ENCODE data around the gene PIP5K1B. TPM values are rescaled to one million over a fixed set of nuclear protein-coding genes. Genes with fewer than 3 reads are reported as not detected.

The PIP5K1B gene
- total RNA-seq, 1 experiment from 2014 or later = 5.2 TPM

DNA sequence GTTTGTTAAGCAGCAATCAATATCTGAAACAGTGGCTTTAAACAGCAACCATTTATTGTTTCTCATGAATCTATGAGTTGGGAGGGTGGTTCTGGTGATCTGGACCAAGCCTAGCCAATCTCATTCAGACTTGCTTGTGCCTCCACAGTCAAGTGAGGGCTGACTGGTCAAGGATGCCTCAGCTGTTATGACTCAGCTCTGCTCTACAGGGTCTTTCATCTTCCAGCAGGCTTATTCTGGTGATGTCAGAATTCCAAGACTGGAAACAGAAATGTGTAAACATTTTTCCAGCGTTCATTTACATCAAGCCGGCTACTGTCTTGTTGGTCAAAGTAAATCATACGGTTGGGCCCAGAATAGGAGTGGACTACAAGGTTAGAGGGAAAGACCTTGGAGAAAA is 2.5 kb upstream of the PIP5K1B start:
- no peak for TF ChIP-seq ZNF396 (CRISPR knock-in tag; IDR thresholded peaks at IDR 0.05; ENCODE audit: borderline replicate concordance)
- no peak for TF ChIP-seq AFF4 (CRISPR knock-in tag; IDR thresholded peaks at IDR 0.05; ENCODE audit: borderline replicate concordance)
- TF ChIP-seq SP1 (CRISPR knock-in tag; conservative IDR thresholded peaks at IDR 0.05) = no peak
- TF ChIP-seq, protein P1, sequence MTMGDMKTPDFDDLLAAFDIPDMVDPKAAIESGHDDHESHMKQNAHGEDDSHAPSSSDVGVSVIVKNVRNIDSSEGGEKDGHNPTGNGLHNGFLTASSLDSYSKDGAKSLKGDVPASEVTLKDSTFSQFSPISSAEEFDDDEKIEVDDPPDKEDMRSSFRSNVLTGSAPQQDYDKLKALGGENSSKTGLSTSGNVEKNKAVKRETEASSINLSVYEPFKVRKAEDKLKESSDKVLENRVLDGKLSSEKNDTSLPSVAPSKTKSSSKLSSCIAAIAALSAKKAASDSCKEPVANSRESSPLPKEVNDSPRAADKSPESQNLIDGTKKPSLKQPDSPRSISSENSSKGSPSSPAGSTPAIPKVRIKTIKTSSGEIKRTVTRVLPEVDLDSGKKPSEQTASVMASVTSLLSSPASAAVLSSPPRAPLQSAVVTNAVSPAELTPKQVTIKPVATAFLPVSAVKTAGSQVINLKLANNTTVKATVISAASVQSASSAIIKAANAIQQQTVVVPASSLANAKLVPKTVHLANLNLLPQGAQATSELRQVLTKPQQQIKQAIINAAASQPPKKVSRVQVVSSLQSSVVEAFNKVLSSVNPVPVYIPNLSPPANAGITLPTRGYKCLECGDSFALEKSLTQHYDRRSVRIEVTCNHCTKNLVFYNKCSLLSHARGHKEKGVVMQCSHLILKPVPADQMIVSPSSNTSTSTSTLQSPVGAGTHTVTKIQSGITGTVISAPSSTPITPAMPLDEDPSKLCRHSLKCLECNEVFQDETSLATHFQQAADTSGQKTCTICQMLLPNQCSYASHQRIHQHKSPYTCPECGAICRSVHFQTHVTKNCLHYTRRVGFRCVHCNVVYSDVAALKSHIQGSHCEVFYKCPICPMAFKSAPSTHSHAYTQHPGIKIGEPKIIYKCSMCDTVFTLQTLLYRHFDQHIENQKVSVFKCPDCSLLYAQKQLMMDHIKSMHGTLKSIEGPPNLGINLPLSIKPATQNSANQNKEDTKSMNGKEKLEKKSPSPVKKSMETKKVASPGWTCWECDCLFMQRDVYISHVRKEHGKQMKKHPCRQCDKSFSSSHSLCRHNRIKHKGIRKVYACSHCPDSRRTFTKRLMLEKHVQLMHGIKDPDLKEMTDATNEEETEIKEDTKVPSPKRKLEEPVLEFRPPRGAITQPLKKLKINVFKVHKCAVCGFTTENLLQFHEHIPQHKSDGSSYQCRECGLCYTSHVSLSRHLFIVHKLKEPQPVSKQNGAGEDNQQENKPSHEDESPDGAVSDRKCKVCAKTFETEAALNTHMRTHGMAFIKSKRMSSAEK (CRISPR knock-in tag; IDR thresholded peaks at IDR 0.05; ENCODE audit: borderline replicate concordance) = no peak
- TF ChIP-seq FOXJ3 (CRISPR knock-in tag; IDR thresholded peaks at IDR 0.05; ENCODE audit: borderline replicate concordance) = no peak
- no peak for TF ChIP-seq FOXP4 (CRISPR knock-in tag; IDR thresholded peaks at IDR 0.05)
- no peak for ATAC-seq

DNA sequence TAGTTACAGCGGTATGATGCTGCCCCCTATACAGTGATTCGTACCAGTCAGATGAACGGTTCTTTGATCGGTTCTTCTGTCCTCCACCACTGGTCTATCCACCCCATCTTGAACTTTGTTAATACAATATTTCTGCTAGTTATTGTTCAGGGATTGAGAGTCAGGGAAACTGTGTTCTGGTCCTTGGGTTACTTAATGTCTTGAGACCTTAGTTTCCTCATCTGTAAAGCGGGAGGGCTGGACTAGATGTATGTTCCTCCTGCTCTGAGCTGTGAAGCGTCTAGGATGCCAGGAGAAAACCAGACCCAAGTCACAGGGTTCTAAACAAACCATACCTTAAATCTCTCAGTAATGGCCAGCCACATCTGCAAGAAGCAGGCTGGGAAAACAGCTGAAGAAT is 1.4 kb upstream of the PIP5K1B start:
- H3K4me1 Mint-ChIP-seq = peaks cover 25% of the 10 kb centered on the region
- ChIA-PET POLR2A (interaction anchor here (1.0 kb wide), 1 partner anchor 276 kb away, joined by 4 read pairs; no protein-coding TSS in a partner anchor), CTCF (interaction anchor here (1.6 kb wide), 1 partner anchor 18 kb away, joined by 4 read pairs; no protein-coding TSS in a partner anchor)
- H3K27me3 Mint-ChIP-seq (ENCODE audit: low read depth) = peaks cover 43% of the 10 kb centered on the region
- no peaks in the 10 kb centered on the region for H3K36me3 Mint-ChIP-seq
- no peaks in the 10 kb centered on the region; the same call in 1 of the 2 replicates for H3K9me3 Mint-ChIP-seq
- TF ChIP-seq NR3C1 (CRISPR knock-in tag; conservative IDR thresholded peaks at IDR 0.05; ENCODE audit: low read depth) (no peak), OVOL2 (CRISPR knock-in tag; IDR thresholded peaks at IDR 0.05; ENCODE audit: borderline replicate concordance) (no peak), FOXP4 (CRISPR knock-in tag; IDR thresholded peaks at IDR 0.05) (no peak), ZNF121 (CRISPR knock-in tag; IDR thresholded peaks at IDR 0.05) (no peak), CREM (CRISPR knock-in tag; IDR thresholded peaks at IDR 0.05) (no peak), GABPB1 (CRISPR knock-in tag; IDR thresholded peaks at IDR 0.05) (no peak)
- H3K4me3 Mint-ChIP-seq = peak overlapping the region; percentile 82
- ATAC-seq (no peak), DNase-seq (ENCODE audit: low spot score) (no peak)
- H3K27ac Mint-ChIP-seq = no peak overlapping the region

More for the DNA sequence above, 2.5 kb upstream of the PIP5K1B start:
- DNase-seq (ENCODE audit: low spot score) = no peak
- no peak overlapping the region for H3K27ac Mint-ChIP-seq
- no peaks in the 10 kb centered on the region for H3K36me3 Mint-ChIP-seq
- CTCF ChIA-PET = no interaction called here
- H3K9me3 Mint-ChIP-seq = no peaks in the 10 kb centered on the region; the same call in 1 of the 2 replicates
- no peak overlapping the region for H3K4me3 Mint-ChIP-seq
- H3K27me3 Mint-ChIP-seq (ENCODE audit: low read depth) = peaks cover 35% of the 10 kb centered on the region
- POLR2A ChIA-PET = no interaction called here
- H3K4me1 Mint-ChIP-seq = peaks cover 25% of the 10 kb centered on the region

Measured in WTC11 (cell line).